Sigmoid colon (tissue), 4 donors: Measurements from ENCODE around the gene MOGAT3.

ENCODE experiments used
- POLR2AphosphoS5 ChIP-seq, 4 donors: sonication (generic); formaldehyde crosslinking; IDR thresholded peaks; one replicate each; pipeline ENCODE4 v1.6.1; 2017; ENCODE audit warnings: antibody characterized with exemption in 4 of 4
- TF ChIP-seq, protein P1 (sequence below), 4 experiments: fragments of 450-650 bp in 3 of 4; fragments of 200-600 bp in 1 of 4; IDR thresholded peaks; one replicate each; pipeline ENCODE4 v1.5.1; 2016 to 2019; ENCODE audit warnings: antibody characterized with exemption in 4 of 4, mild to moderate bottlenecking in 3 of 4, moderate library complexity in 2 of 4

DNA sequence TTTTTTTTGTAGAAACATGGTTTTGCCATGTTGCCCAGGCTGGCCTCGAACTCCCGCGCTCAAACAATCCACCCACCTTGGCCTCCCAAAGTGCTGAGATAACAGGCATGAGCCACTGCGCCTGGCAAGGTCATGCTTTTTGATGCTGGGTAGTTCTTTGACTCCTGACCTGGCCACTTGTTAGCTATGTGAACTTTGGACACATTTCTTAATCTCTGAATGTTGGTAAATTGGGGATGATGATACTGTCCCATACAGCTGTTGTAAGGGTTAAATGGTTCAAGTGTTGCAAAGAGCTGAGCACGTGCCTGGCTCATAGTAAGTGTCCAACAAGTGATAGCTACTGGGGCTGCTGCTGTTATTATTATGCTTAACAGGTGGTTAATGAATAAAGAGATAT lies 19.5 kb upstream of the MOGAT3 start:
- TF ChIP-seq POLR2AphosphoS5 (IDR thresholded peaks at IDR 0.05) = no peak
- TF ChIP-seq, protein P1, sequence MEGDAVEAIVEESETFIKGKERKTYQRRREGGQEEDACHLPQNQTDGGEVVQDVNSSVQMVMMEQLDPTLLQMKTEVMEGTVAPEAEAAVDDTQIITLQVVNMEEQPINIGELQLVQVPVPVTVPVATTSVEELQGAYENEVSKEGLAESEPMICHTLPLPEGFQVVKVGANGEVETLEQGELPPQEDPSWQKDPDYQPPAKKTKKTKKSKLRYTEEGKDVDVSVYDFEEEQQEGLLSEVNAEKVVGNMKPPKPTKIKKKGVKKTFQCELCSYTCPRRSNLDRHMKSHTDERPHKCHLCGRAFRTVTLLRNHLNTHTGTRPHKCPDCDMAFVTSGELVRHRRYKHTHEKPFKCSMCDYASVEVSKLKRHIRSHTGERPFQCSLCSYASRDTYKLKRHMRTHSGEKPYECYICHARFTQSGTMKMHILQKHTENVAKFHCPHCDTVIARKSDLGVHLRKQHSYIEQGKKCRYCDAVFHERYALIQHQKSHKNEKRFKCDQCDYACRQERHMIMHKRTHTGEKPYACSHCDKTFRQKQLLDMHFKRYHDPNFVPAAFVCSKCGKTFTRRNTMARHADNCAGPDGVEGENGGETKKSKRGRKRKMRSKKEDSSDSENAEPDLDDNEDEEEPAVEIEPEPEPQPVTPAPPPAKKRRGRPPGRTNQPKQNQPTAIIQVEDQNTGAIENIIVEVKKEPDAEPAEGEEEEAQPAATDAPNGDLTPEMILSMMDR (IDR thresholded peaks at IDR 0.05) = no peak
